ENCODE measurements around the gene DYNLRB2.

DYNLRB2 gene

GRCh38 chr16:80592273-80592672 lies 51.5 kb downstream of the DYNLRB2 start:
- intact Hi-C loops (cut with DNase I), result no loop called here
- DNase-seq, result no peak

- no peak for DNase-seq
- intact Hi-C loops (cut with DNase I), result no loop called here
These were observed 54.0 kb downstream of the DYNLRB2 start for GRCh38 chr16:80594756-80595155.

- intact Hi-C loops (cut with DNase I), result no loop called here
- DNase-seq, result no peak
These were observed 55.9 kb downstream of the DYNLRB2 start for GRCh38 chr16:80596507-80597207.

DNA sequence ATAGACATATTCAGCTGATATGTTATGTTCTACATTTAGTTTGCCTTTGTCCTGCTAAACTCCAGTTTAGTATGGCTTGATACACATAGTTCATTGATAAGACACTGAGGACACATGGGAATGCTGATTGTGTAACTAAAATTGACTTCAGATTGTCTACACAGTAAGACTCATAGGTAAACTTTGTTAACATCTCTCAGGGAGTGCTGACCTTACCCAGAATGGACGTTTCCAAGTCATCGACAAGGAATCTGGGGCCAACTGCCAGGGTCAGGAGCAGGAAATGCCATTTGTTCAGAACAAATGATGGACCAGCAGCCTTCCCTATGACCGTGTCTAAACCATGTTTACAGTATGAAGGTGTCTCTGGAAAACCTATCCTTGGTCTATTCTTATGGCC lies 58.7 kb downstream of the DYNLRB2 start:
- no peak for DNase-seq
- intact Hi-C loops (cut with DNase I), result no loop called here

Data from posterior cingulate gyrus (tissue), 11 donors.